DMS153 treated with DMSO at 0.1 percent for 48 hours (cell line): ENCODE results near the gene RAP1GAP.

Experiments
- DNase-seq: peaks from one replicate; lab custom pipeline; 2025; ENCODE audit not compliant: unreplicated experiment; lab: John Stamatoyannopoulos, UW

The RAP1GAP gene

DNA sequence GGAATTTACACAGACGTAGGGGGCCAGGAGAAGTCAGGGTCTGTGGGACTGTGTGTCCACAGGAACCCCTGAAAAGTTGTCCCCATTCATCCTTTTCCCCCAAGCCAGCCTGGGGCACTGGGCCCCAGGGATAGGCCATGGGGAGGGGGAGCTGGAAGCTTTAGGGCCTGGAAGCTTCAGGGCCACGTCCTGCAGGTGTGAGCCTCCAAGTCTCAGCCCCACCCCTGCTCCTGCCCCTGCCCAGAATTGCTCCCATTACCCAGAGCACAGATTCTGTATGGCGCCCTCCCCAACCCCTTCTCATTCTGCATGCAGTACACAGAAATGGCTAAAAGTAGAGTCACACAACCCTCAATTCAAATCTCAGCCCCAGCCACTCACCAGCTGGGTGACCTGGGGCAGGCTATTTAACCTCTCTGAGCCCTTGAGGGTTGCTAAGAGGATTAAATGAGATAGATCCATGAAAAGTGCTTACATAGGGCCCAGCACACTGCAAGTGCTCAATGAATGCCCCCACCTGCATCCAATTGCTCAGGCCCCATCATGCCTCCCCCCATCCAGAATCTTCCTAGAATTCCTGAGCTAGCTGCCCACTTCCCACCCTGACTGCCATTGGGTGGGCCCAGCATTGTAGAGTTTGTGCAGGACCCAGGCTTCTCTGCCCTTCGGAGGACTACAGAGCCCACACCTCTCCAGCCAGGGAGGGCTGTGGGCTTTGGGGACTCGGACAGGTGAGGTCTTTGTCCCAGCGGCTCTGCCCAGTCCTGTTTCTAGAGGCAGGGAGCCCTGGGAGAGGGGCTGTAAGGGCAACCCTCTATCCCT, 6.5 kb downstream of the RAP1GAP start:
- DNase-seq, result no peak

DNA sequence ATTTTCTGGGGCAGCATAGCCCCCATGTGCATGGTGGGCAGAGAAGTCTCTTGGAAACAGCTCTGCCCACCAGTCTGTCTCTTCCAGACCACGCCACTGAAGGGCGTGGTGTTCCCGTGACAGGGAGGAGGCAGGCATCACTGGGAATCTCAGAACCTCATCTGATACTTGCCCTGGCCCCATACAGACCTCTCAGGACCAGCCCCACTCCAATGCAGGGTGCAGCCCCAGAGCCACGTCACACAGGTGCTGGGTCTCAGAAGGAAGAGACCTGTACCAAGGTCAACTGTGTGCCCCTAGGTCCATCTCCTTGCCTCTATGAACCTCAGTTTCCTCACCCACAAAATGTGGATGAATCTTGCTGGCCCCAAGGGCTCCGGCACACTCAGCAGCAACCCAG, 7.3 kb downstream of the RAP1GAP start:
- no peak for DNase-seq

DNA sequence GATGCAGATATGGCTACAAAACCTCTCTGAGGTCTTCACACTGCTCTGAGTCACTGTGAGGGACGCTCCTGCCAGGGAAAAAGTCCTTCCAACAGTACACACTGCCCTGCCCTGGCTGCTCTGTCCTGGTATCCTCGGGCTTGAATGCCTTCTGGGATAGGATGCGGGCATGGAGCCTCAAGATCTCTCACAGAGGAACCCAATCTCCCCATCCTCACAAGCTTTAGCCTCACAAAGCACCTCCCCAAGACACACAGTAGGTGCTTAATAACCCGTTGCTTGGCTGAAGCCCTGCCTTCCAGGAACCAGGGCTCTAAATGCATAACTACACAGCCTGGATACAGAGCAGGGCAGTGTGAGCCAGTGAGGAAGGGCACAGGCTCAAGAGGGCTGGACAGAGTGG, 9.2 kb downstream of the RAP1GAP start:
- DNase-seq, result no peak

DNA sequence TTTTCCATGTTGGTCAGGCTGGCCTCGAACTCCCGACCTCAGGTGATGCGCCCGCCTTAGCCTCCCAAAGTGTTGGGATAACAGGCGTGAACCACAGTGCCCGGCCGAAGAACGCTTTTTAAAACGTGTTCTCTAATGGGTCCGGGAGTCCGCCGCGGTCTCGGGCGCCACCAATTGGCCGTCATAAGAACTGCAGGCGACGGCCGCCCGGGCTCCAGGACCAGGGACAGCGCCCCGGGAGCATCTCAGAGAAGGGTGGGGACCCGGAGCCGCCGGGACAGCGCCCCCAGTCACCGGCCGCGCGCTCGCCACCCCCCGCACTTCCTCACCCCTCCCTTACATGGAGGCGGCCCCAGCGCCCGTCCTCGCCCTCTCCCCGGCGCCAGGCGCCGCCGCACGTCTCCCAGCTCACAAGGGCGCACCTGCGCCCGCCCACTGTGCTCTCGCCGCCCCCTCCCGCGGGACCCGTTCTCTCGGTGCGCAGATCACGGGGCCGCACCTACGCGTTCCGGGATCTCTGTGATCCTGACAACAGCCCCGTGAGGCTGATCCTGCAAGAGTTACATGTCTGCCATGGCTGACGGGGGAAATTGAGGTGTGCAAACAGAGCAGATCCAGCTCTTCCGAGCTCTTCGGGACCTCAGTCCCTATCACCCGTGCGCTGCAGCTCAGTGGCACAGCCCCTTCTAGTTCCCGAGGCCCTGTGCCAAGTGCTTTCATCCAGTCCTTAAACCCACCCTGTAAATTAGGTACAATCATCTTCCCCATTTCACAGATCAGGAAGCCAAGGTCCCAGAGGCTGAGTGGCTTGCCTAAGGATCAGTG, 9.8 kb downstream of the RAP1GAP start:
- peak; percentile 35 for DNase-seq

DNA sequence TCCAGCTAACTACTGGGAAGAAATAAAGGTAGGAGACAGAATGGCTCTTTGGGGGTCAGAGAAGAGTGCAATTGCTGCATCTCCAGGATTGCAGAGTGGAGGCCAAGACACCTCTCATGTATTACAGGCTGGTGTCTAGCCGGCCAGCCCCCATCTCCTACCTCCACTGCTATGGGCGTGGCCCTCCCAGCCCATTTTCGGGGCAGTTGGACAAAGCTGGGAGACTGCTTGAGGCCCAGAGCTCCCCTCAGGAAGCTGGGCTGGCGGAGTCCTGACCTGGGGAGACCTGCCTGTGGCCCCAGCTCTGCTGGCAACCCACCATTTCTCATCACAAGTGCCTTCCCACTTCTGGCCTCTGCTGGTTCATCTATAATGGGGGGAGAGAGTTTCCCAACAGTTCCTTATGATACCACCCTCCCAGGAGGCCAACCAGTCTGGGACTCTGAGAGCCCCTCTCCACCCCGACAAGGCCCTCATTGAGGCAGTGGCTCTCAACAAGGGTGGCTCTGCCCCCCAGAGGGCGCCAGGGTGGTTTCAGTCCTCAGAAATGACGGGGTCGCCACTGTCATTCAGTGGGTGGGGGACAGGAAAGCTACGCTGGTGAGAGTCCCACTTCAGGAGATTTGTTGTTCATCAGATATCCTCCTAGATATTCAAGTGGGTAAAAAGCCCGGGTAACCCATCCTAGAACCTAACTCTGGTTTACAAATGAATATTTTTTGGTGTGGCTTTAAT, 11.5 kb downstream of the RAP1GAP start:
- no peak for DNase-seq

DNA sequence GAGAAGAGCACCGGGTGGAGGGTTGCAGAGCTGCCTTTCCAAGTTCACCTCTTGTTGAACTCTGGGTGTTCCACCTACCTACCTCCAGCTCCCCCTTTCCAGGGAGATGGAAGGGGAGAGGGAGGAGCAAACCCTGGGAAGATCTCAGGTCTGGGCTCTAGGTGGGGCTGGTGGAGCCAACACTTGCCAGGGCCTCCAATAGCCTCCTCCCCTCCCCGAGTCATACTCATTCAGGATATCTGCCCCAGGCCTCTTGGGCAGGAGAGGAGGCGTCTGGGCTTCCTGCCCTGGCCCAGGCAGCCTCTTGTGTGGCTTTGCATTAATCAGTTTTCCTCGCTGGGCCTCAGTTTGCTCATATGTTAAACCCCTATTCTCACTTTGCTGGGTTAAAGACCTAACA, 13.4 kb downstream of the RAP1GAP start:
- DNase-seq, result no peak

DNA sequence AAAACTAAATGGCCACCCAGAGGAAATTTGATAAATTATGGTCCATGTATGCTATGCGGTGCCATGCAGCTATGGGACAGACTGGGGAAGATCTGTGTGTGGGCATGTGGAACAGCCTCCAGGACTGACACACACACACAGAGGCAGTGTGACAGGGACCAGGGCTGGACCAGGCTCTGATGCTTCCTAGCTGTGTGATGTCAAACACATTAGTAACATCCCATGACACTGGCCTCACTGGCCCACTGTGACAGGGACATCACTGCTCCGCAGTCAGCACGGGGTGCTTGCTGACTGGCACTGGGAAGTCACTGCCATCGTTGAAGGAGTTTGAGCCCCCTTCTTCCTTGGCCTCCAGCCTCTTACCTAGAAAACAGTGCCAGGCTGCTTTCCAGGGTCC, 13.9 kb downstream of the RAP1GAP start:
- DNase-seq, result no peak

DNA sequence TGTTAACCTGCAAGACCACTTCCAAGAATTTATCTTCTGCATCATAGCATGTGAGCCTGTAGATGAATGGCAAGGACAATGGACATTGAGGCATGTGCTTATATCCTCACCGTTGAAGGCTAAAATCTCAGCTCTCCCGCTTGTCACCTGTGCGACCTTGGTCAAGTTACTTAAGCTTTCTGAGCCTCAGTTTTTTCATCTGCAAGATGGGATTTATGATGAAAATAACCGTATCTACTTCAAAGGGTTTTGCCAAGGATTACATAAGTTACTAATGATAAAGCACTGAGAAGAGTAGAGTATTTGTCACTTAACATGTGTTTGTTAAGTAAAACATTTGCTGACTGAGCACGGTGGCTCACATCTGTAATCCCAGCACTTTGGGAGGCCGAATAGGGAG, 14.9 kb downstream of the RAP1GAP start:
- DNase-seq, result no peak

DNA sequence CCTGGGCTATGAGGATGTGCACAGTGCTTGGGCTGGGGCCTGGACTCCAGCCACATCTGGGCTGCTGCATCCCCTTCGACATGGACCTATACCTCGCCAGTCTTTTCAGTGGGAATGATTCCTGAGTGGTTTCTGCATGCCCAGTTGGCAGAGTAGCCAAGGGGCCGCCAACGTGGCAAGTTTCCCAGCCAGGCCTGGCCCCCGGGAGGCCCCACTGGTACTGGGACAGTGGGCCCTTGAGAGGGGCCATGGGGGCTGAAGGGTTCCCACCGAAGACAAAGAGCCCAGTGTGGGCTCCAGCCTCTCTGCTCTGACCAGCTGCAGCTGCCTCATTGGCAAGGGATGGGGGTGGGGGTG, 15.4 kb downstream of the RAP1GAP start:
- DNase-seq, result no peak

DNA sequence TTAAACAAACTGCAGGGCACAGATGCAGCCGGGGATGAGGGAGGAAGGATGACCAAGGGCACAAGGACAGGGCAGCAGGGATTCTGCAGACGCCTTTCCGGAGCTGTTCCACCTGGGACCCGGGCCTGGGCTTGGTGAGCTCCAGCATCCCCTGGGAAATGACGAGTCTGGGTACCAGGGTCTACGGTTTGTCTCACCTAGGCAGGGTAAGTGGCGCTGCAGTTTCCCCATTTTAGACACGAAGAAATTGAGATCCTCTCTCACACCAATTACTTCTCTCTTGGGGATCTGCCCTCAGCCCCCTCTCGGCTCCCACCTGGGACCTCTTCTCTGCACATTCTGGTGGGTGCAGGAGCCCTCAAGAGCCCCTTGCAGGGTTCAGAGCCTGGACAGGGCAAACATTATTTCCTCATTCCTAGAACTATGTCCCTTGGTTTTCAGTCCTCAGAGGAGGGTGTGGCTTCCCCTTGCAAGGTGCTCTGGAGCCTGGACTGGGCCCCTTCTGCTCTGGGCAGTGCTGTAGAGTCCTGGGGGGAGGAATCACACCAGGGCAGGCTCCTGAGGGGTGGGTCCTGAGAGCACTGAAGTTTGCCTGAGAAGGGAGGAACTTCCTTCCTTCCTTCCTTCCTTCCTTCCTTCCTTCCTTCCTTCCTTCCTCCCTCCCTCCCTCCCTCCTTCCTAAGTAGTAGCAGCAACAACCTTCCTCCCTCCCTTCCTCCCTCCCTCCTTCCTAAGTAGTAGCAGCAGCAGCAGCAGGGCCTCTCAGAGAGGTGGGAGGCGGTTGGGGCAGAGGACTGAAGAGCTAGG, 16.0 kb downstream of the RAP1GAP start:
- no peak for DNase-seq

DNA sequence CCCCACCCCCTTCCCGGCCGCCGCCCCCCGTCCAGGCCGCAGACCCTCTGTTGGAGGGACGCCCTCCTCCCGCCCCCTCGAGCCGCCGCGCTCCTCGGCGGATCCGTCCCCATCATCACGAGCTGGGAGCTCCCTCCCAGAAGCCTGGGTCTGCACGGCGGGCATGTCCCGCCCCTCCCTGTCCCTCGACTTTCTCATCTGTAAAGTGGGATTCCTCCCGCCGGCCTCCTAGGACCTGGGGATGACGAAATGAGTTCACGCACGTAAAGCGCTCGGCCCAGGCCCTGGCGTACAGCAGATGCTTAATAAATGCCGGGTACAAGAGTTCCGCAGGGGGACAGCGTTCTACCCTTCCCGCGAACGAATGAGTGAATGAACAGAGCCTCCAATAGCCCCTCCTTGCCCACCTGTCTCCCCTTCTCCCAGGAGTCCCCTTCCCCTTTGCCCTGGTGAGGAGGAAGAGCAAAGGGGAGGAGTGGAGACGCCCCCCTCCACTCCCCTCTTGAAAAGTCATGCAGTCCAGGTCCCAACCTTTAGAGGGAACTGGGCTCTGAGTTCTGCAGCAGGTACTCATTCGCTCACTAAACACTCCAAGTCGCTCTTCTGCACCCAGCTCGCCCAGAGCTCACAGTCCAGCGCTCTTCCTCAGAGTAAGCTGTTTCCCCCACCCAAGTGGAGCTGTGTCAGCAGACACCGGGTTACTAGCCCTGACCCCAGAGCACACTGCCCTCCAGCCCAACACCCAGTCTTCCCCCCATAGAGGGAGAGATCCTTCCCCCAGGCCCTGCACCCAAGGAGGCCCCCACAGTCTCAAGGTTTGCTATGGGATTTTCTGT, 16.8 kb downstream of the RAP1GAP start:
- no peak for DNase-seq

DNA sequence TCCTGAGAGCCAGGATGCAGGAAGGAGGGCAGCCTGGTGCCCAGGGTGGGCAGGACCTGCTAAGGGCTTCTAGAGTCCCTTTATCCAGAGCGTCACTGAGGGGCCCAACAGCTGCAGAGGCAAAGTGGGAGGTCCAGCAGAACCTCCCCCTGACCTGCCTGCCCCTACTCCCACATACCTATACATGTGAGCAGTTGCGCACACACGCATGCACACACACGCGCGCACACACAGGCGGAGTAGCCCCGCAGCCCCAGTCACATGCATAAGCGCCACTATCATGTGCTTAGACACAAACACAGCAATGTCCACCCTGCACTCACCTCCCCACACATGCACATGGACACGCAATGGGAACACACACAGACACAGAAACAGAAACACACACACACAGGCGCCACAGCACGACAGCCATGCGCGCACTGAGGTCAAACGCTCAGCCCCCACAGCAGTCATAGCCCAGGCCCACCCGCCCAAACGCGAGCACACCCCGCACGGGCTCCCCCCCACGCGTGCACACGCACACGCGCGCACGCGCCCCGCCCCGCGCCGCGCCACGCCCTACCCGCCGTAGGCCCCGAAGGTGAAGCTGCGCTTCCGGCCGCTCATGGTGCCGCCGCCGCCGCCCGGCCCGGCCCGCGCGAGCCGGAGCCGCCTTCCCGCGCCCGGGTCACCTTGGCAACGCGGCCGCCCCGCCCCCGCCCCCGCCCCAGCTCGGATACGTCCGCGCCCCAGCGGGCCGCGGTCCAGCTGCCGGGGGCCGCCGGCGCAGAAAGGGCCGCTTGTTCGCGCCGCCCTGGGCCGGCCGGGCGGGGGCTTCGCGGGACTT, 17.7 kb downstream of the RAP1GAP start:
- DNase-seq, result no peak

DNA sequence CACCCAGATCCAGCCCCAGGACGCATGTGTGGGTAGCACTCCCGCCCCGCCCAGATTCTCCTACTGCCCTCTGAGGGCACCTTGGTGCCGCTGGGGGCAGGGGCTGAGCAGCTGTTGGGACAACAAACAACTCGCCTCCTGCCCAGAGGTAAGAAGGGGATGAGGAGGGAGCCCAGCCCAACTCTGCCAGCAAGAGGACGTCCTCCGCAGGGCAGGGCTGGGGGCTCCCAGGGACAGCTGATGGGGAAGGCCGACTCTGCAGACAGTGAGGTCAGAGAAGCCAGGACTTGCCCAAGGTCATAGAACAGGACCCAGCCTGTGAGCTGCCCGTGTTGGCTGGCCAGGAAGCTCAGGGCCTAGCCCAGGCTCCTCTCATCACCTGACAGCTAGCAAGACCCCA, 18.8 kb downstream of the RAP1GAP start:
- no peak for DNase-seq

DNA sequence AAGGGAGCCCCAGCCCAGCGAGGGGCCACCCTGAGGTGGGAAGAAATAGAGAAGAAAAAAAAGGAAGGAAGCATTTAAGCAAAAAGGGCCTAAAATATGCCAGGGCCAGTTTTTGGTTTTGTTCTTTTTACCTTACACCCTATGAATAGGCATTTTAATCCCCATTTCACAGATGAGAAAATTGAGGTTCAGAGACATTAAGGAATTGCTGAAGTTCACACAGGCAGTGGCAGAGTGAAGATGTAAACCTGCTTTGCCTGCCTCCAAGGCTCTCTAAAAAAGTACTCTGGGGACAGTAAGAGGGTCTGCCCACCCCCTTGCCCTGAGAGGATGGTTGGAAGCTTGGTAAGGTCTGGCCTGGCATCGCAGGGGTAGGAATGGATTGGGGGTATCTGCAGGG, 19.8 kb downstream of the RAP1GAP start:
- no peak for DNase-seq

DNA sequence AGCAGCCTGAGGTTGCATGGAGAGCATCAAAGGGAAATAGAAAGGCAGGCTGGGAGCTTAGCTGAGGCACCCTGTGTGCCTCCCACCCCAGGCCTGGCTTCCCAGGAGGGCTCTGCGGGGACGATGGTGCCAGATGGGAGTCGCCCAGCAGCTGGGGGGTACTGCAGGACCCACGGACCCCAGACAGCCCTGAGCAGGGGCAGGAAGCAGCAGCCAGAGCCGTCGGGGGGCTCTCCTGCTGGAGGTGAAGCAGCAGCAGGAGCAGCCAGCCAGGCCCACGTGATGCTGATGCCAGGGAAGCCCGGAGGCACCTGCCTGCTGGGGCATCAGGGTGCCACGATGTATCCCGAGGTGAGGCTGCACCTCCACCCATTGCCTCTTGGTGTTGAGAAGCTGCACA, 20.4 kb downstream of the RAP1GAP start:
- DNase-seq, result no peak

DNA sequence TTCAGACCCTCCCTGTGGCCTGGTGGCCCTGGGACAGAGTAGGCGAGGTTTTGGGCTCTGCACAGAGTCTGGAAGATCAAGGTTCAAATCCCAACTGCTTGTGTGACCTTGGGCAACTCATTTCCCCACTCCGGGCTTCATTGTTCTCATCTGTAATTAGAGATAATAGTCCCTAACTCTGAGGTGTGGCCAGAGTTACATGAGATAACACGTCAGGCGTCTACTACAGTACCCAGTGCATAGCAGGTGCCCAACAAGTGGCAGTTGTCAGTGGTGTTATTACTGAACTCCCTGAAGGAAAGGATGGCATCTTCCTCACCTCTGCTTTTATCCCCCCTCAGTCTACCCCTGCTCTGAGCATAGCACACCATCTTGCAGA, 20.8 kb downstream of the RAP1GAP start:
- no peak for DNase-seq

DNA sequence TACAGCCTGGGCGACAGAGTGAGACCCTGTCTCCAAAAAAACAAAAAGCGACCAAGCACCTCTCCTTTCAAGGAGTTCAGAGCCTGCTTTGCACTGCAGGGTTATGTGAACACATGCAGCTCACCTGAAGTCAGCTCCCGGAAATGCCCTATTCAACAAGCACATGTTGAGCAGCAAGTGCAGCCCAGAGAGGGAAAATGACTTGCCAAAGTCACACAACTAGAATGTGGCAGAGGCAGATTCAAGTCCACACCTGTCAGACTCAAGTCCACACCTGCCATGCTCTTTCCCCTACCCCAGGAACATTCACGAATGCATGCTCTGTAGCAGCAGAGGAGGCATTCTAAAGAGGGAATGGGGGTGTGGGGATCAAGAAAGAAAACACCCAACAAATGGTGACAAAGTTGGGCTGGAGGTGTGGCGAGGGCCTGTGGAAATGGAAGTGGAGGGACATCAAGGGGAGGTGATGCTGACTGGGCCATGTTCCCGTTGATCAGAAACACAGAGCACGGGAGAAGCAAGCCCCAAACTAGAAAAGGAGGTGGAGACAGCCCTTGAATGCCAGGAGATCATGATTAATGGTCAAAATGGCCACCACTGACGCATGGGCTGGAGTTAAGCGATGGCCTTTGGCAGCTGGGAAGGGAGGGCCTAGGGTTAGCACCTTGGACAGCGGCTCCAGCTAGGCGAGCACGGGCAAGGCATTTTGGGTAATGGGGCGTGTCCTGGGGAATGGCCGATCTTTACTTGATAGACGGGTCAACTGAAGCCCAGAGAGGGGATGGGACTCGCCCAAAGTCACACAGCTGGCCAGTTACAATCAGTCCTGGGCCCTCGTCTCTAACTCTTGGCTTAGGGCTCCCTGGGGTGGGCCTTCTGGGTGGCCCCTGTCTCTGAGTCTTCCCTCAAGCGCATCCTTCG, 21.5 kb downstream of the RAP1GAP start:
- DNase-seq, result no peak

DNA sequence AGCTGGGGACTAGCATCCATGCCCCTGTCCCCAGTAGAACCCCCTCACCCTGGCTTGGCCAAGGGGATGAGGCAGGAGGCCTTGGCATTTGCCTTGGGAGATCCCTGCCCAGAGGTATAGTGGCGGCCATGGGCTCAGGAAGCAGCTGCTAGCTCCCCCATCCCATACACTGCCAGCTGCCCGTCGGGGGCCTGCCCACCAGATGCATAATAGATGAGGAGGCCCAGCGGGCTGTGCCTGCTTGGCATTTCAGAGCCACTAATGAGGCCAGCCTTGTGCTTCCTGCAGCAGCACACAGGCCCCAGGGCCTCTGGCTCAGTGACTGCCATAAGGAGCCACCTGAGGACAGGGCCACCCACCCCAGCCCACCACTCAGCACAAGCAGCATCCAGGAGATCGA, 23.6 kb downstream of the RAP1GAP start:
- no peak for DNase-seq
